HCT116 (cell line): ENCODE results near the gene SPSB1. TPM values are rescaled to one million over a fixed set of nuclear protein-coding genes. Genes with fewer than 3 reads are reported as not detected.

Source experiments
- ATAC-seq: fragments of 200-7000 bp; cut with Tn5 transposase; 2 replicates; pipeline ENCODE4 v1.9.1; 2020; ENCODE audit warnings: mild to moderate bottlenecking, moderate library complexity
- BruUV-seq: library from RNA; stranded (reverse); fragments of 400-500 nt; replicated peaks from 2 replicates; lab custom pipeline; 2021; lab: Mats Ljungman, UMichigan
- CTCF ChIA-PET: fragments of 300-600 bp; sonication (Branson Sonifier 250); formaldehyde crosslinking; loops from one replicate; lab custom pipeline; 2021; ENCODE audit warnings: antibody characterized with exemption; lab: Charles Lee
- POLR2A ChIA-PET: fragments of 300-600, 350-600 bp; sonication (Branson Sonifier 250); formaldehyde crosslinking; loops from one replicate; lab custom pipeline; 2021; ENCODE audit warnings: antibody characterized with exemption; lab: Charles Lee
- RAD21 ChIA-PET, 2 experiments: fragments of 300-600 bp; sonication (Branson Sonifier 250); formaldehyde crosslinking; loops; one replicate each; lab custom pipeline; 2023; ENCODE audit warnings: low total read pairs in 2 of 2; ENCODE audit not compliant: uncharacterized antibody in 2 of 2, unreplicated experiment in 2 of 2, low non-redundant PET in 1 of 2; lab: Charles Lee
- DNase-seq: peaks from one replicate; pipeline ENCODE4 v3.0.0-alpha.2; 2010; ENCODE audit warnings: low read depth, low spot score
- H2AFZ ChIP-seq: fragments of 200-600 bp; shearing (Covaris generic), sonication (generic); 2 replicates; pipeline ENCODE4 v1.6.1; 2017; ENCODE audit warnings: low read depth, mixed run types, mixed read lengths, antibody characterized with exemption, low read length; ENCODE audit not compliant: poor library complexity, severe bottlenecking
- H3K27ac ChIP-seq: 2 replicates; pipeline ENCODE4 v1.5.1; 2012; ENCODE audit warnings: low read depth, low read length
- H3K27me3 ChIP-seq: fragments of 200-600 bp; sonication (generic); 2 replicates; pipeline ENCODE4 v1.6.1; 2016; ENCODE audit warnings: mixed run types, low read length, mixed read lengths; ENCODE audit not compliant: insufficient read depth
- H3K36me3 ChIP-seq, 2 experiments: fragments of 200-500 bp in 1 of 2; fragments of 200-600 bp in 1 of 2; sonication (Bioruptor generic) in 1 of 2; sonication (generic) in 1 of 2; 2 replicates each; pipeline versions ENCODE4 v1.5.1 to v1.6.1; 2014 to 2016; ENCODE audit warnings: low read length in 2 of 2, inconsistent platforms in 1 of 2, mixed read lengths in 1 of 2, mixed run types in 1 of 2; ENCODE audit not compliant: insufficient read depth in 2 of 2, control insufficient read depth in 1 of 2
- H3K4me1 ChIP-seq, 2 experiments: fragments of 200-600 bp in 1 of 2; sonication (generic) in 1 of 2; 2 replicates each; pipeline versions ENCODE4 v1.5.1 to v1.6.1; 2012 to 2017; ENCODE audit warnings: low read length in 2 of 2, inconsistent platforms in 1 of 2, mild to moderate bottlenecking in 1 of 2, mixed read lengths in 1 of 2, mixed run types in 1 of 2, moderate library complexity in 1 of 2; ENCODE audit not compliant: insufficient read depth in 2 of 2, control insufficient read depth in 1 of 2
- H3K4me2 ChIP-seq: fragments of 200-600 bp; sonication (generic); 2 replicates; pipeline ENCODE4 v1.6.1; 2017; ENCODE audit warnings: mixed run types, low read length, mixed read lengths
- H3K4me3 ChIP-seq, 2 experiments: fragments of 200-600 bp in 1 of 2; sonication (generic) in 1 of 2; replicated peaks in 1 of 2; 2 replicates each; pipeline ENCODE4 v1.5.1; 2011 to 2016; ENCODE audit warnings: low read length in 2 of 2, control low read depth in 1 of 2, low read depth in 1 of 2, mild to moderate bottlenecking in 1 of 2, mixed read lengths in 1 of 2, mixed run types in 1 of 2
- H3K79me2 ChIP-seq: fragments of 200-600 bp; sonication (generic); 2 replicates; pipeline ENCODE4 v1.6.1; 2017; ENCODE audit warnings: mild to moderate bottlenecking, mixed run types, low read length, moderate library complexity, mixed read lengths; ENCODE audit not compliant: insufficient read depth
- H3K9ac ChIP-seq: fragments of 200-600 bp; sonication (generic); 2 replicates; pipeline ENCODE4 v1.6.1; 2016; ENCODE audit warnings: low read length, mixed read lengths
- H3K9me2 ChIP-seq: fragments of 200-600 bp; sonication (generic), shearing (Covaris generic); 2 replicates; pipeline ENCODE4 v1.6.1; 2017; ENCODE audit warnings: mixed run types, mild to moderate bottlenecking, moderate library complexity; ENCODE audit not compliant: insufficient read depth
- H3K9me3 ChIP-seq, 2 experiments: fragments of 200-500 bp in 1 of 2; fragments of 200-600 bp in 1 of 2; sonication (Bioruptor generic) in 1 of 2; sonication (generic) in 1 of 2; 2 replicates each; pipeline ENCODE4 v1.6.1; 2014 to 2017; ENCODE audit warnings: low read length in 2 of 2, mixed read lengths in 2 of 2, inconsistent platforms in 1 of 2, low read depth in 1 of 2, mild to moderate bottlenecking in 1 of 2, mixed run types in 1 of 2, moderate library complexity in 1 of 2; ENCODE audit not compliant: control insufficient read depth in 1 of 2, insufficient read depth in 1 of 2
- H4K20me1 ChIP-seq: fragments of 200-600 bp; sonication (generic), shearing (Covaris generic); 2 replicates; pipeline ENCODE4 v1.6.1; 2017; ENCODE audit warnings: mixed run types, mild to moderate bottlenecking, moderate library complexity; ENCODE audit not compliant: insufficient read depth
- CBX3 ChIP-seq: IDR thresholded peaks from 2 replicates; pipeline ENCODE4 v1.6.1; 2012; ENCODE audit warnings: low read depth
- CTCF ChIP-seq, 3 experiments: fragments of 200-600 bp in 1 of 3; sonication (generic) in 1 of 3; IDR thresholded peaks in 2 of 3; conservative IDR thresholded peaks in 1 of 3; 2 replicates each; pipeline ENCODE4 v1.5.1; 2012 to 2017; ENCODE audit warnings: low read depth in 2 of 3, low read length in 2 of 3, antibody characterized with exemption in 1 of 3, borderline replicate concordance in 1 of 3, control low read depth in 1 of 3, mild to moderate bottlenecking in 1 of 3, mixed read lengths in 1 of 3, mixed run types in 1 of 3, moderate library complexity in 1 of 3; ENCODE audit not compliant: insufficient read depth in 1 of 3
- EZH2 ChIP-seq: fragments of 200-600 bp; sonication (generic); IDR thresholded peaks from 2 replicates; pipeline ENCODE4 v1.6.1; 2017; ENCODE audit warnings: antibody characterized with exemption, mixed run types
- EZH2phosphoT487 ChIP-seq: fragments of 200-600 bp; IDR thresholded peaks from 2 replicates; pipeline ENCODE4 v1.6.1; 2018; ENCODE audit warnings: antibody characterized with exemption, borderline replicate concordance
- FOSL1 ChIP-seq: IDR thresholded peaks from 2 replicates; pipeline ENCODE4 v1.6.1; 2012; ENCODE audit warnings: low read depth
- POLR2A ChIP-seq: IDR thresholded peaks from 2 replicates; pipeline ENCODE4 v1.7.0; 2011; ENCODE audit warnings: borderline replicate concordance; ENCODE audit not compliant: insufficient read depth, insufficient read length; ENCODE audit errors: extremely low read depth
- REST ChIP-seq: IDR thresholded peaks from 2 replicates; pipeline ENCODE4 v1.6.1; 2012; ENCODE audit warnings: low read depth
- SP1 ChIP-seq: IDR thresholded peaks from 2 replicates; pipeline ENCODE4 v1.6.1; 2012; ENCODE audit warnings: low read depth
- SRF ChIP-seq: IDR thresholded peaks from 2 replicates; pipeline ENCODE4 v1.6.1; 2012; ENCODE audit warnings: low read depth
- intact Hi-C: fragments of 100-400 bp; cut with micrococcal nuclease; formaldehyde crosslinking; loops from 2 replicates; pipeline ENCODE4 v1.10.0; 2022
- total RNA-seq: library from RNA; stranded (reverse); gene quantifications from one replicate; pipeline ENCODE4 v1.2.1, GENCODE V29; 2021; ENCODE audit not compliant: unreplicated experiment

SPSB1 gene
- total RNA-seq, 1 experiment from 2014 or later: 10.8 TPM

GRCh38 chr1:9355503-9355902 is 62.8 kb downstream of the SPSB1 start:
- Histone ChIP-seq H3K4me3 (no peak overlapping the region), H3K79me2 (no peaks in the 10 kb centered on the region; the same call in 1 of the 2 replicates), H3K36me3 (peaks cover 0 to 4% of the 10 kb centered on the region in 2 experiments; a peak in 1 of 4 replicates)
- CTCF ChIA-PET: no interaction called here
- BruUV-seq: no TSS peak
- RAD21 ChIA-PET: no interaction called here
- no peak for TF ChIP-seq CBX3
- TF ChIP-seq EZH2: no peak
- no peak for TF ChIP-seq SP1
- no peak for TF ChIP-seq SRF
- TF ChIP-seq REST: no peak
- no peak for TF ChIP-seq POLR2A
- no peak for TF ChIP-seq CTCF (IDR thresholded peaks at IDR 0.05 in 2 of 3, conservative IDR thresholded peaks at IDR 0.05 in 1 of 3; ENCODE audit: borderline replicate concordance in 1 of 3, insufficient read depth in 1 of 3, low read depth in 2 of 3, low read length in 2 of 3)
- no peak for TF ChIP-seq EZH2phosphoT487
- TF ChIP-seq FOSL1: no peak
- TF ChIP-seq, all 23 proteins: peak for 0
- no peak overlapping the region for H3K9ac ChIP-seq
- H2AFZ ChIP-seq: no peak overlapping the region
- H3K27ac ChIP-seq: no peak overlapping the region
- peaks cover 0 to 28% of the 10 kb centered on the region in 2 experiments; a peak in 2 of 4 replicates for H3K4me1 ChIP-seq
- H3K9me2 ChIP-seq: no peaks in the 10 kb centered on the region
- no peaks in the 10 kb centered on the region for H3K9me3 ChIP-seq
- intact Hi-C loops: no loop called here
- no peak overlapping the region for H3K4me2 ChIP-seq
- POLR2A ChIA-PET: no interaction called here
- no peak for ATAC-seq
- H3K27me3 ChIP-seq: no peaks in the 10 kb centered on the region
- no peak for DNase-seq
- no peaks in the 10 kb centered on the region for H4K20me1 ChIP-seq
